HepG2 (cell line): ENCODE data around the gene CACNG5. TPM values are rescaled to one million over a fixed set of nuclear protein-coding genes. Genes with fewer than 3 reads are reported as not detected.

Source experiments
- ATAC-seq: fragments of 200-7000 bp; cut with Tn5 transposase; 3 replicates; pipeline ENCODE4 v1.9.1; 2020; ENCODE audit warnings: mild to moderate bottlenecking, moderate library complexity
- Bru-seq: library from RNA; stranded (reverse); fragments of 400-500 nt; gene quantifications from one replicate; lab custom pipeline; 2021; lab: Mats Ljungman, UMichigan
- BruChase-seq, 2 experiments: library from RNA; stranded (reverse); fragments of 400-500 nt; gene quantifications; one replicate each; lab custom pipeline; 2021; lab: Mats Ljungman, UMichigan
- BruUV-seq: library from RNA; stranded (reverse); fragments of 400-500 nt; replicated peaks from 2 replicates; lab custom pipeline; 2021; lab: Mats Ljungman, UMichigan
- CTCF ChIA-PET: fragments of 300-600 bp; formaldehyde crosslinking; extraction: SDS; loops from one replicate; lab custom pipeline; 2021; ENCODE audit warnings: low total read pairs, inconsistent platforms, low intra/inter-chr PET ratio; lab: Yijun Ruan, JAX
- POLR2A ChIA-PET: fragments of 350-600 bp; sonication (Branson Sonifier 250); formaldehyde crosslinking; loops from one replicate; lab custom pipeline; 2020; ENCODE audit warnings: antibody characterized with exemption, inconsistent platforms; lab: Yijun Ruan, JAX
- DNase-seq: peaks from one replicate; pipeline ENCODE4 v3.0.0-alpha.2; 2015; ENCODE audit warnings: low spot score
- FAIRE-seq: peaks from 3 replicates; lab custom pipeline; 2011; peaks lifted over from hg19 to GRCh38; lab: Jason Lieb, UNC
- H2AFZ ChIP-seq: one replicate; pipeline ENCODE4 v1.6.1; 2011; ENCODE audit warnings: low read length, inconsistent platforms
- H3K27ac ChIP-seq: fragments of 300-600 bp; 3 replicates; pipeline ENCODE4 v1.8.0; 2011; ENCODE audit warnings: mixed run types, mild to moderate bottlenecking, mixed read lengths, low read length, inconsistent platforms; ENCODE audit not compliant: insufficient read depth; ENCODE audit errors: extremely low read length
- H3K27me3 ChIP-seq, 2 experiments: fragments of 200-600 bp in 1 of 2; 2 replicates in 1 of 2; 3 replicates in 1 of 2; pipeline versions ENCODE4 v1.6.0 to v1.8.0; 2011; ENCODE audit warnings: low read length in 2 of 2, mild to moderate bottlenecking in 2 of 2, moderate library complexity in 2 of 2, inconsistent platforms in 1 of 2; ENCODE audit not compliant: insufficient read depth in 2 of 2, control insufficient read depth in 1 of 2
- H3K36me3 ChIP-seq, 2 experiments: fragments of 200-600 bp in 1 of 2; replicated peaks in 1 of 2; 2 replicates in 1 of 2; 3 replicates in 1 of 2; pipeline versions ENCODE4 v1.5.1 to v1.8.0; 2011; ENCODE audit warnings: low read length in 2 of 2, inconsistent platforms in 1 of 2; ENCODE audit not compliant: insufficient read depth in 2 of 2, control insufficient read depth in 1 of 2
- H3K4me1 ChIP-seq: 2 replicates; pipeline ENCODE4 v1.5.1; 2012; ENCODE audit warnings: low read length, inconsistent platforms; ENCODE audit not compliant: insufficient read depth
- H3K4me2 ChIP-seq: 2 replicates; pipeline ENCODE4 v1.6.0; 2011; ENCODE audit warnings: low read depth, low read length, inconsistent platforms
- H3K4me3 ChIP-seq, 3 experiments: fragments of 200-600 bp in 1 of 3; sonication (generic), shearing (Covaris generic) in 1 of 3; replicated peaks in 1 of 3; 2 replicates each; pipeline ENCODE4 v1.5.1; 2011 to 2016; ENCODE audit warnings: low read length in 3 of 3, inconsistent platforms in 2 of 3, low read depth in 2 of 3, mild to moderate bottlenecking in 2 of 3, control low read depth in 1 of 3, mixed read lengths in 1 of 3; ENCODE audit not compliant: insufficient read depth in 1 of 3
- H3K79me2 ChIP-seq: one replicate; pipeline ENCODE4 v1.6.1; 2011; ENCODE audit warnings: low read length, inconsistent platforms; ENCODE audit not compliant: insufficient read depth
- H3K9ac ChIP-seq: 2 replicates; pipeline ENCODE4 v1.6.0; 2011; ENCODE audit warnings: mild to moderate bottlenecking, low read depth, low read length, inconsistent platforms; ENCODE audit not compliant: insufficient read depth
- H3K9me3 ChIP-seq: 2 replicates; pipeline ENCODE4 v1.5.1; 2012; ENCODE audit warnings: mild to moderate bottlenecking, low read length
- H4K20me1 ChIP-seq: 2 replicates; pipeline ENCODE4 v1.6.0; 2011; ENCODE audit warnings: inconsistent platforms, mild to moderate bottlenecking, low read length, moderate library complexity; ENCODE audit not compliant: insufficient read depth
- ARNTL ChIP-seq: sonication (generic); formaldehyde crosslinking; IDR thresholded peaks from 2 replicates; pipeline ENCODE4 v1.4.0; 2020; ENCODE audit warnings: mild to moderate bottlenecking, missing genetic modification reagents
- BHLHE40 ChIP-seq: IDR thresholded peaks from 2 replicates; pipeline ENCODE4 v1.6.1; 2011; ENCODE audit warnings: low read length, improper control_type of control experiment
- DR1 ChIP-seq: sonication (generic); formaldehyde crosslinking; IDR thresholded peaks from 2 replicates; pipeline ENCODE4 v1.8.0; 2021; ENCODE audit warnings: mild to moderate bottlenecking, missing genetic modification reagents, inconsistent platforms
- MXI1 ChIP-seq: IDR thresholded peaks from 3 replicates; pipeline ENCODE4 v1.6.1; 2012; ENCODE audit warnings: low read depth, low read length, inconsistent platforms, borderline replicate concordance
- NFKB2 ChIP-seq: sonication (generic); formaldehyde crosslinking; IDR thresholded peaks from 2 replicates; pipeline ENCODE4 v1.4.0; 2020; ENCODE audit warnings: missing genetic modification reagents, borderline replicate concordance
- ZNF607 ChIP-seq: sonication (generic); formaldehyde crosslinking; IDR thresholded peaks from 2 replicates; pipeline ENCODE4 v1.5.1; 2020; ENCODE audit warnings: missing genetic modification reagents, mild to moderate bottlenecking, borderline replicate concordance
- ZNF777 ChIP-seq: sonication (generic); formaldehyde crosslinking; IDR thresholded peaks from 2 replicates; pipeline ENCODE4 v1.4.0; 2020; ENCODE audit warnings: missing genetic modification reagents
- WGBS: methylation state at CpG from one replicate; pipeline ENCODE4 v1.1.6; 2017; ENCODE audit warnings: low lambda C conversion rate; 5-methylcytosine and 5-hydroxymethylcytosine counted together
- in situ Hi-C: cut with HindIII; loops from 2 replicates; pipeline ENCODE4 v1.10.0; 2017; ENCODE audit warnings: low pct_unique_long_range_greater_than_20kb; ENCODE audit not compliant: extremely low pct_ligation_motif_present
- intact Hi-C: fragments of 100-400 bp; cut with micrococcal nuclease; formaldehyde crosslinking; loops from one replicate; pipeline ENCODE4 v1.10.0; 2022; ENCODE audit not compliant: unreplicated experiment
- long read RNA-seq, 2 experiments: library from RNA in 1 of 2; library from polyadenylated mRNA in 1 of 2; stranded (forward) in 1 of 2; unstranded in 1 of 2; transcript quantifications; one replicate each; pipeline ENCODE4 v2.0.0, GENCODE V29; 2019 to 2022
- polyA minus RNA-seq, 3 experiments: library from RNA; depleted of rRNA, polyadenylated mRNA; stranded (reverse); fragments of >200 nt; gene quantifications; 2 replicates each; pipeline ENCODE4 v1.2.3, GENCODE V29; 2011; ENCODE audit warnings: low replicate concordance in 1 of 3
- polyA plus RNA-seq, 8 experiments: library from polyadenylated mRNA; depleted of rRNA in 3 of 8; stranded (reverse) in 7 of 8; unstranded in 1 of 8; fragments of >200 nt; fragmentation: Illumina TruSeq in 4 of 8; extraction: Trizol in 4 of 8; gene quantifications; 2 replicates each; pipeline versions ENCODE4 v1.2.1 to v1.2.3, GENCODE V29; 2011 to 2016; ENCODE audit warnings: low read depth in 4 of 8, missing spikeins in 1 of 8, mixed read lengths in 1 of 8; ENCODE audit not compliant: insufficient read depth in 1 of 8
- total RNA-seq, 5 experiments: library from RNA; depleted of rRNA; stranded (reverse); fragments of >200 nt; fragmentation: Illumina TruSeq; extraction: Trizol; gene quantifications; 2 replicates each; pipeline ENCODE4 v1.2.3, GENCODE V29; 2016; ENCODE audit warnings: low read depth in 1 of 5
- TF ChIP-seq, protein P1 (sequence below): sonication (generic); formaldehyde crosslinking; IDR thresholded peaks from 2 replicates; pipeline ENCODE4 v1.5.1; 2020; ENCODE audit warnings: mild to moderate bottlenecking, missing genetic modification reagents, moderate library complexity
- TF ChIP-seq, protein P2 (sequence below): sonication (generic); formaldehyde crosslinking; IDR thresholded peaks from 2 replicates; pipeline ENCODE4 v1.8.1; 2023; ENCODE audit warnings: mild to moderate bottlenecking, missing genetic modification reagents, borderline replicate concordance

Gene CACNG5
- total RNA-seq (2016; rRNA removed; fragmentation: Illumina TruSeq; extraction: Trizol) (not detected in 2 replicates), polyA plus RNA-seq (2011; rRNA removed) (not detected in 2 replicates), polyA minus RNA-seq (2011; rRNA and poly(A)+ RNA removed; ENCODE audit: low replicate concordance) (not detected in 2 replicates), Bru-seq, nascent RNA (percentile 2 among the genes with signal in this experiment), BruChase-seq, experiment 1, labeled RNA remaining after a 6-hour chase (percentile 8 among the genes with signal in this experiment), BruChase-seq, experiment 2, labeled RNA remaining after a 2-hour chase (percentile 18 among the genes with signal in this experiment)
- total RNA-seq (2016; cell fraction: cytosol; rRNA removed; fragmentation: Illumina TruSeq; extraction: Trizol; ENCODE audit: low read depth) = not detected in 2 replicates
- total RNA-seq (2016; cell fraction: insoluble cytoplasmic fraction; rRNA removed; fragmentation: Illumina TruSeq; extraction: Trizol) = not detected in 2 replicates
- not detected in 2 replicates for total RNA-seq (2016; cell fraction: membrane; rRNA removed; fragmentation: Illumina TruSeq; extraction: Trizol)
- total RNA-seq (2016; cell fraction: nucleus; rRNA removed; fragmentation: Illumina TruSeq; extraction: Trizol) = not detected in 2 replicates
- not detected in 2 replicates for polyA plus RNA-seq (2011; cell fraction: cytosol; rRNA removed)
- polyA plus RNA-seq (2011; cell fraction: nucleus; rRNA removed) = not detected in 2 replicates
- not detected in 2 replicates for polyA plus RNA-seq (2012)
- not detected in 2 replicates for polyA plus RNA-seq (2016; cell fraction: cytosol; fragmentation: Illumina TruSeq; extraction: Trizol; ENCODE audit: low read depth)
- not detected in 2 replicates for polyA plus RNA-seq (2016; cell fraction: insoluble cytoplasmic fraction; fragmentation: Illumina TruSeq; extraction: Trizol; ENCODE audit: low read depth)
- not detected in 2 replicates for polyA plus RNA-seq (2016; cell fraction: membrane; fragmentation: Illumina TruSeq; extraction: Trizol; ENCODE audit: low read depth)
- polyA plus RNA-seq (2016; cell fraction: nucleus; fragmentation: Illumina TruSeq; extraction: Trizol; ENCODE audit: insufficient read depth, low read depth) = not detected in 2 replicates
- not detected in 2 replicates for polyA minus RNA-seq (2011; cell fraction: cytosol; rRNA and poly(A)+ RNA removed)
- polyA minus RNA-seq (2011; cell fraction: nucleus; rRNA and poly(A)+ RNA removed) = not detected in 2 replicates
- long read RNA-seq, experiment 1 = 0 reads
- long read RNA-seq, experiment 2 = 0 reads

- Histone ChIP-seq H3K4me2 (peak within 1 kb of the TSS; percentile 44), H3K4me3 (peak within 1 kb of the TSS in 1 of 3 experiments; percentile 8; a peak in 1 of 6 replicates), H3K79me2 (no peaks in the 10 kb centered on the region), H3K36me3 (no peaks in the 10 kb centered on the region), H3K9ac (no peak within 1 kb of the TSS), H3K9me3 (no peaks in the 10 kb centered on the region), H4K20me1 (no peaks in the 10 kb centered on the region), H3K27ac (no peak within 1 kb of the TSS), H3K4me1 (no peaks in the 10 kb centered on the region), H2AFZ (no peak within 1 kb of the TSS), H3K27me3 (peaks cover 7 to 64% of the 10 kb centered on the region in 2 experiments)
- DNase-seq (no peak), ATAC-seq (peak; percentile 64), FAIRE-seq (no peak)
- intact Hi-C loops (no loop called here), in situ Hi-C loops (no loop called here)
- CTCF ChIA-PET = no interaction called here
- no TSS peak for BruUV-seq
- 22% methylated on average over 15 of the region's 57 CpGs for WGBS
- POLR2A ChIA-PET = no interaction called here
- TF ChIP-seq ZNF777 = peak; percentile 92
- no peak for TF ChIP-seq MXI1
- no peak for TF ChIP-seq DR1
- no peak for TF ChIP-seq NFKB2 (CRISPR knock-in tag)
- TF ChIP-seq, protein P1, sequence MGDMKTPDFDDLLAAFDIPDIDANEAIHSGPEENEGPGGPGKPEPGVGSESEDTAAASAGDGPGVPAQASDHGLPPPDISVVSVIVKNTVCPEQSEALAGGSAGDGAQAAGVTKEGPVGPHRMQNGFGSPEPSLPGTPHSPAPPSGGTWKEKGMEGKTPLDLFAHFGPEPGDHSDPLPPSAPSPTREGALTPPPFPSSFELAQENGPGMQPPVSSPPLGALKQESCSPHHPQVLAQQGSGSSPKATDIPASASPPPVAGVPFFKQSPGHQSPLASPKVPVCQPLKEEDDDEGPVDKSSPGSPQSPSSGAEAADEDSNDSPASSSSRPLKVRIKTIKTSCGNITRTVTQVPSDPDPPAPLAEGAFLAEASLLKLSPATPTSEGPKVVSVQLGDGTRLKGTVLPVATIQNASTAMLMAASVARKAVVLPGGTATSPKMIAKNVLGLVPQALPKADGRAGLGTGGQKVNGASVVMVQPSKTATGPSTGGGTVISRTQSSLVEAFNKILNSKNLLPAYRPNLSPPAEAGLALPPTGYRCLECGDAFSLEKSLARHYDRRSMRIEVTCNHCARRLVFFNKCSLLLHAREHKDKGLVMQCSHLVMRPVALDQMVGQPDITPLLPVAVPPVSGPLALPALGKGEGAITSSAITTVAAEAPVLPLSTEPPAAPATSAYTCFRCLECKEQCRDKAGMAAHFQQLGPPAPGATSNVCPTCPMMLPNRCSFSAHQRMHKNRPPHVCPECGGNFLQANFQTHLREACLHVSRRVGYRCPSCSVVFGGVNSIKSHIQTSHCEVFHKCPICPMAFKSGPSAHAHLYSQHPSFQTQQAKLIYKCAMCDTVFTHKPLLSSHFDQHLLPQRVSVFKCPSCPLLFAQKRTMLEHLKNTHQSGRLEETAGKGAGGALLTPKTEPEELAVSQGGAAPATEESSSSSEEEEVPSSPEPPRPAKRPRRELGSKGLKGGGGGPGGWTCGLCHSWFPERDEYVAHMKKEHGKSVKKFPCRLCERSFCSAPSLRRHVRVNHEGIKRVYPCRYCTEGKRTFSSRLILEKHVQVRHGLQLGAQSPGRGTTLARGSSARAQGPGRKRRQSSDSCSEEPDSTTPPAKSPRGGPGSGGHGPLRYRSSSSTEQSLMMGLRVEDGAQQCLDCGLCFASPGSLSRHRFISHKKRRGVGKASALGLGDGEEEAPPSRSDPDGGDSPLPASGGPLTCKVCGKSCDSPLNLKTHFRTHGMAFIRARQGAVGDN = 0 out of 2 replicates have a peak, but pooled peaks have one; percentile 26
- TF ChIP-seq, protein P2, sequence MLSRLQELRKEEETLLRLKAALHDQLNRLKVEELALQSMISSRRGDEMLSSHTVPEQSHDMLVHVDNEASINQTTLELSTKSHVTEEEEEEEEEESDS (CRISPR knock-in tag) = no peak
- no peak for TF ChIP-seq ZNF607
- no peak for TF ChIP-seq BHLHE40
- TF ChIP-seq ARNTL (CRISPR knock-in tag) = no peak
Measured at GRCh38 chr17:66834919-66835454, at the start of gene CACNG5. TSS of gene CACNG5 (plus strand) at chr17:66835117. CDS start at chr17:66877333, 42,216 bp downstream.
